Measurements from ENCODE around the gene ZNF664. TPM values are rescaled to one million over a fixed set of nuclear protein-coding genes. Genes with fewer than 3 reads are reported as not detected.

ZNF664 gene
- total and polyA plus RNA-seq, 9 of the 15 experiments (the other 6 are each of a cell fraction or from before 2014, with no cell fraction given): 3.3 to 101 (median 63.6) TPM

GRCh38 chr12:124030510-124030909 lies 57.5 kb downstream of the ZNF664 start (continued):
- TF ChIP-seq, protein P1, sequence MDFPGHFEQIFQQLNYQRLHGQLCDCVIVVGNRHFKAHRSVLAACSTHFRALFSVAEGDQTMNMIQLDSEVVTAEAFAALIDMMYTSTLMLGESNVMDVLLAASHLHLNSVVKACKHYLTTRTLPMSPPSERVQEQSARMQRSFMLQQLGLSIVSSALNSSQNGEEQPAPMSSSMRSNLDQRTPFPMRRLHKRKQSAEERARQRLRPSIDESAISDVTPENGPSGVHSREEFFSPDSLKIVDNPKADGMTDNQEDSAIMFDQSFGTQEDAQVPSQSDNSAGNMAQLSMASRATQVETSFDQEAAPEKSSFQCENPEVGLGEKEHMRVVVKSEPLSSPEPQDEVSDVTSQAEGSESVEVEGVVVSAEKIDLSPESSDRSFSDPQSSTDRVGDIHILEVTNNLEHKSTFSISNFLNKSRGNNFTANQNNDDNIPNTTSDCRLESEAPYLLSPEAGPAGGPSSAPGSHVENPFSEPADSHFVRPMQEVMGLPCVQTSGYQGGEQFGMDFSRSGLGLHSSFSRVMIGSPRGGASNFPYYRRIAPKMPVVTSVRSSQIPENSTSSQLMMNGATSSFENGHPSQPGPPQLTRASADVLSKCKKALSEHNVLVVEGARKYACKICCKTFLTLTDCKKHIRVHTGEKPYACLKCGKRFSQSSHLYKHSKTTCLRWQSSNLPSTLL (IDR thresholded peaks at IDR 0.05): no peak
- no peak for TF ChIP-seq NR2C1 (IDR thresholded peaks at IDR 0.05)
- TF ChIP-seq NR2C1 (tag; IDR thresholded peaks at IDR 0.05): no peak
- TF ChIP-seq TFAM (CRISPR knock-in tag; conservative IDR thresholded peaks at IDR 0.05): no peak
- no peak for TF ChIP-seq ADNP (tag; IDR thresholded peaks at IDR 0.05)
- TF ChIP-seq SOX6 (IDR thresholded peaks at IDR 0.05): 0 out of 2 replicates have a peak, but pooled peaks have one; percentile 23
- no peak for TF ChIP-seq C11orf30 (IDR thresholded peaks at IDR 0.05; ENCODE audit: low read depth)
- no peak for TF ChIP-seq CCNT2 (IDR thresholded peaks at IDR 0.05; ENCODE audit: borderline replicate concordance, extremely low read depth, insufficient read length, low read depth, low read length)
- peak; percentile 84 for TF ChIP-seq RAD51 (IDR thresholded peaks at IDR 0.05; ENCODE audit: borderline replicate concordance, low read depth)
- no peak for TF ChIP-seq ZNF589 (CRISPR knock-in tag; IDR thresholded peaks at IDR 0.05; ENCODE audit: low read depth)

DNA sequence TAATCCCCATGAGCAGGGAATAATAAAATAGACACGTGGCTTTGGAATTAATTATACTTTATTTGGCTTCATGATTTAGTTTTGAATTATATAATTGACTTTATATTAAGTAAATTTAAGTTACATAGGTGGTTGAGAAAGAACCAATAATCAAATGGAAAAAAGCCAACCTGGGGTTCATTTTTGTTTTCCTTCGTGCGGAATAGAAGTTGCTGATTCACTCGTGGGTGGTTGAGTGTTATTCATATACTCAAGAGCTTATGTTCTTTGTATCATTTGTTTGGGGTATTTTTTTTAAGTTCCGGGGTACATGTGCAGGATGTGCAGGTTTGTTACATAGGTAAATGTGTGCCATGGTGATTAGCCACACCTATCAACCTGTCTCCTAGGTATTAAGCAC lies 58.0 kb downstream of the ZNF664 start:
- ChIA-PET CTCF (ENCODE audit: low intra/inter-chr PET ratio) (no interaction called here), POLR2A (no interaction called here)
- Histone ChIP-seq H3K9ac (ENCODE audit: insufficient read depth in 1 of 2, low read depth in 2 of 2, low read length in 2 of 2) (no peak overlapping the region), H4K20me1 (replicated peaks; ENCODE audit: control insufficient read depth, insufficient read depth, low read length) (no peaks in the 10 kb centered on the region), H3K9me1 (ENCODE audit: control insufficient read depth, insufficient read depth, low read length) (no peaks in the 10 kb centered on the region), H3K4me3 (no peak overlapping the region), H3K9me3 (replicated peaks; ENCODE audit: control insufficient read depth, insufficient read depth, low read depth, low read length) (no peaks in the 10 kb centered on the region; the same call in 1 of the 2 replicates), H3K4me2 (ENCODE audit: insufficient read depth, low read length) (no peak overlapping the region), H2AFZ (ENCODE audit: low read depth, low read length) (no peak overlapping the region; the same call in 1 of the 2 replicates), H3K79me2 (ENCODE audit: control insufficient read depth, insufficient read depth, low read length) (no peaks in the 10 kb centered on the region), H3K27ac (ENCODE audit: extremely low read depth, low read depth, low read length) (no peak overlapping the region), H3K36me3 (ENCODE audit: control insufficient read depth, insufficient read depth, low read length) (no peaks in the 10 kb centered on the region), H3K27me3 (ENCODE audit: control insufficient read depth in 2 of 2, insufficient read depth in 2 of 2, low read length in 2 of 2) (peaks cover 9 to 19% of the 10 kb centered on the region in 2 experiments; a peak in 4 of 5 replicates), H3K4me1 (replicated peaks in 1 of 2; ENCODE audit: control insufficient read depth in 2 of 2, insufficient read depth in 2 of 2, low read length in 2 of 2) (peaks cover 23 to 25% of the 10 kb centered on the region in 2 experiments)
- BruUV-seq (replicated peaks): no TSS peak
- ATAC-seq (no peak), FAIRE-seq (no peak), DNase-seq (ENCODE audit: extremely low read depth in 1 of 4, low spot score in 3 of 4) (no peak)
- in situ Hi-C loops (cut with MboI) (no loop called here), intact Hi-C loops (cut with micrococcal nuclease) (no loop called here)
- TF ChIP-seq EGR1 (conservative IDR thresholded peaks at IDR 0.05) (peak; percentile 37; the same call in 1 of the 2 replicates), HMG20B (CRISPR knock-in tag; IDR thresholded peaks at IDR 0.05) (no peak), NFE2 (IDR thresholded peaks at IDR 0.05; ENCODE audit: low read depth) (peak; percentile 42; the same call in 1 of the 2 replicates)
- 39% methylated on average over 5 of the region's 5 CpGs for WGBS (ENCODE audit: insufficient coverage, low coverage, missing lambda C conversion rate)
